GM12874 (cell line): ENCODE data around the gene ZDHHC22.

ENCODE experiments used
- CTCF ChIP-seq: IDR thresholded peaks from 2 replicates; pipeline ENCODE4 v1.5.1; 2011; ENCODE audit warnings: low read depth, mild to moderate bottlenecking, control low read depth, low read length, moderate library complexity; ENCODE audit not compliant: insufficient read depth

Gene ZDHHC22

GRCh38 chr14:77141214-77142004 is at the start of gene ZDHHC22:
TSS of gene ZDHHC22 (minus strand) at chr14:77141791. CDS start at chr14:77139738, 2,053 bp downstream.
- TF ChIP-seq CTCF: peak; percentile 47; the same call in 1 of the 2 replicates

GRCh38 chr14:77190977-77191376 is 49.4 kb upstream of the ZDHHC22 start:
- TF ChIP-seq CTCF: no peak

- no peak for TF ChIP-seq CTCF
These were observed 47.9 kb upstream of the ZDHHC22 start for GRCh38 chr14:77189479-77189878.

GRCh38 chr14:77187649-77188012 is 46.0 kb upstream of the ZDHHC22 start:
- TF ChIP-seq CTCF: no peak

- TF ChIP-seq CTCF: no peak
These were observed 45.5 kb upstream of the ZDHHC22 start for GRCh38 chr14:77186911-77187648.

GRCh38 chr14:77185093-77185465 is 43.5 kb upstream of the ZDHHC22 start:
- TF ChIP-seq CTCF: no peak

- no peak for TF ChIP-seq CTCF
These were observed 43.0 kb upstream of the ZDHHC22 start for GRCh38 chr14:77184396-77185092.
